HUDEP-2 (cell line): Measurements from ENCODE around the gene CCDC12.
A peak's percentile ranks its signal among the peaks of the same experiment; 100 is the strongest.

Experiments
- DNase-seq, 76 experiments: peaks; one replicate each; lab custom pipeline; 2025; ENCODE audit not compliant: unreplicated experiment in 76 of 76; lab: John Stamatoyannopoulos, UW

Gene CCDC12

GRCh38 chr3:46910166-46910760 lies 66.3 kb downstream of the CCDC12 start:
- DNase-seq: no peak

GRCh38 chr3:46909535-46910161 lies 66.9 kb downstream of the CCDC12 start:
- peak in 65 of 76 experiments; percentile 6 to 80 (median 54) for DNase-seq

- peak in 1 of 76 experiments; percentile 39 for DNase-seq
These were observed 67.5 kb downstream of the CCDC12 start for GRCh38 chr3:46908986-46909534.

- no peak for DNase-seq
These were observed 68.1 kb downstream of the CCDC12 start for GRCh38 chr3:46908294-46908985.

- no peak for DNase-seq
These were observed 68.6 kb downstream of the CCDC12 start for GRCh38 chr3:46907960-46908293.

- no peak for DNase-seq
These were observed 69.3 kb downstream of the CCDC12 start for GRCh38 chr3:46907271-46907670.

- no peak for DNase-seq
These were observed 70.0 kb downstream of the CCDC12 start for GRCh38 chr3:46906471-46907058.

GRCh38 chr3:46905661-46906451 lies 70.7 kb downstream of the CCDC12 start:
- no peak for DNase-seq

GRCh38 chr3:46905213-46905560 lies 71.4 kb downstream of the CCDC12 start:
- DNase-seq: no peak

GRCh38 chr3:46904303-46905212 lies 72.0 kb downstream of the CCDC12 start:
- DNase-seq: no peak

- no peak for DNase-seq
These were observed 72.9 kb downstream of the CCDC12 start for GRCh38 chr3:46903341-46904302.

- DNase-seq: no peak
These were observed 74.3 kb downstream of the CCDC12 start for GRCh38 chr3:46902188-46902631.

GRCh38 chr3:46901591-46902187 lies 74.9 kb downstream of the CCDC12 start:
- no peak for DNase-seq

- no peak for DNase-seq
These were observed 75.5 kb downstream of the CCDC12 start for GRCh38 chr3:46901061-46901460.

- DNase-seq: no peak
These were observed 76.2 kb downstream of the CCDC12 start for GRCh38 chr3:46900356-46900755.

- no peak for DNase-seq
These were observed 76.6 kb downstream of the CCDC12 start for GRCh38 chr3:46900007-46900292.

GRCh38 chr3:46899151-46900006 lies 77.2 kb downstream of the CCDC12 start:
- no peak for DNase-seq
